Endothelial cell of hepatic sinusoid (primary cell): ENCODE measurements around the gene METRNL.
"Not testable (repeated sequence)": the region's sequence is repeated elsewhere in the genome, so short reads cannot be mapped to it uniquely, and the experiment has no call there.

ENCODE experiments used
- in situ Hi-C: cut with HindIII; loops from 2 replicates; pipeline ENCODE4 v1.10.0; 2017; ENCODE audit warnings: low sequenced_read_pairs

Gene METRNL

DNA sequence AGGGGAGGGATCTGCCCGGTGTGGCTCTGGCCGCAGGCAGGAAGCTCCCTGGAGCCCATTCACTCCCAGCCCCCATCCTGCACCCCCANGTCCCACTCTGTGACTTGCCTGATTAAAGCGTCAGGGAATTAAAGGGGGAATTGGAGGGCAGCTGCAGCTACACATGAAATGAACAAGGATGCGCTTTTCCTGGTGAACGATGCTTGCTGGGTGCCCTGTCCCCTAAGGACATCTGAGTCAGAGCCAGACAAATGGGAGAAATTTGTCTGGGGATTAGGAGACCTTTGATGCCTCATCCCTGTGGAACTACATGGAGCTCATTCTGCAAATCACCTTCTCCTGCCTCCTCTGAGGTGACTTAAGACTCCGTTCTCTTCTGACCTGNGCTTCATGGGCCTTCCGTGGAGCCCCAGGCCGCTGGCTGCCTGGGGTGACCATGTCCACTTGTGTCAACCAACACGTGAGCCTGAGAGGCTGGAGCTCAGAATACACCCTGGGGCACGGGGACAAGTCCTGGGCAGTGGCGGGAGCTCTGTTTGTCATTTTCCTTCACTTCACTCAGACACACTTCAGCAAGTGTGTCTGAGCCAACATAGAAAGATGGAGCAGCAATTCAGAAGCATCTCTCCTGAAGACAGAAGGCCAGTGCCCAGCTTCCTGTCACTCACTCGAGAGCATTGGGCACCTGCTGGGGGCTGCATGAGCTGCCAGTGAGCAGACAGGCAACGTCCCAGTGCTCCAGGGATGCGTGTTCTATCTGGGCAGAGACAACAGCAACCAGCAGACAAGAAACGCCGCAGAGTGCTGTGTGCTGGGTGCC is 54.1 kb downstream of the METRNL start:
- in situ Hi-C loops, result no loop called here

DNA sequence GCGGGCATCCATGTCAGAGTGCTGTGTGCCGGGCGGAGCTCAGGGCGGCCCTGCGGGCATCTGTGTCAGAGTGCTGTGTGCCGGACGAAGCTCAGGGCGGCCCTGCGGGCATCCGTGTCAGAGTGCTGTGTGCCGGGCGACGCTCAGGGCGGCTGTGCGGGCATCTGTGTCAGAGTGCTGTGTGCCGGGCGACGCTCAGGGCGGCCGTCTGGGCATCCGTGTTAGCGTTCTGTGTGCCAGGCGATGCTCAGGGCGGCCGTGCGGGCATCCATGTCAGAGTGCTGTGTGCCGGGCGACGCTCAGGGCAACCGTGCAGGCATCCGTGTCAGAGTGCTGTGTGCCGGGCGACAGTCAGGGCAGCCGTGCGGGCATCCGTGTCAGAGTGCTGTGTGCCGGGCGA is 55.0 kb downstream of the METRNL start:
- in situ Hi-C loops, result not testable (repeated sequence)

DNA sequence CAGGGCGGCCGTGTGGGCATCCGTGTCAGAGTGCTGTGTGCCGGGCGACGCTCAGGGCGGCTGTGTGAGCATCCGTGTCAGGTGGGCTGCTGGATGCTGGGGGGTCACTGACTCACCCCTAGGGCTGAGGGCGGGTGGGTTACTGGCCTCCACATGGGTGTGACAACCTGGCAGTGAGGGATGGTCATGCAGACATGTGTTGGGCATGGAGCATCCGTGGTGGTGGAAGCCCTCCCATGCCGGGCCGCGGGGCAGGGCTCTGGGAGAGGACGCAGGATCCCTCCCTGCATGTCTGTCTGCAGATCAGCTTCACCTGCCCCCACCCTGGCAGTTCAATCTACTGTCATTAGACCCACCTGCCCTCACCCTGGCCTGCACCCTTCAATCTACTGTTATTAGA is 56.3 kb downstream of the METRNL start:
- in situ Hi-C loops, result no loop called here

DNA sequence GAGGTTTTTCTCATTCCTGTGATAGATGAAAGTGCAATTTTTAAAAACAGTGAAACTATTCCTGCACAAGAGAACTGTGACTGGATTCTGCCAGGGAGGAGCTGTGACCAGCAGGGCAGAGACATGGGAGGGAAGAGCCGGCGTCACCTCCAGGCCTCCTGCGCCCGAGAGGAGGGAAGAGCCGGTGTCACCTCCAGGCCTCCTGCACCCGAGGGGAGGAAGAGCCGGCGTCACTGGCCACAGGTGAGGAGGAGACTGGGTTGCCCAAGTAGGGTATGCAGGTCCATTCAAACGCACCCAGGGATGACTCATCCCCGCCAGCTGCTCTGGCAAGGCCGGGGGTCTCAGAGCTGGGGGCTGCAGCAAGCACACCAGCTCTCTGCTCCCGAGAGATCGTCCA is 56.7 kb downstream of the METRNL start:
- in situ Hi-C loops, result no loop called here

DNA sequence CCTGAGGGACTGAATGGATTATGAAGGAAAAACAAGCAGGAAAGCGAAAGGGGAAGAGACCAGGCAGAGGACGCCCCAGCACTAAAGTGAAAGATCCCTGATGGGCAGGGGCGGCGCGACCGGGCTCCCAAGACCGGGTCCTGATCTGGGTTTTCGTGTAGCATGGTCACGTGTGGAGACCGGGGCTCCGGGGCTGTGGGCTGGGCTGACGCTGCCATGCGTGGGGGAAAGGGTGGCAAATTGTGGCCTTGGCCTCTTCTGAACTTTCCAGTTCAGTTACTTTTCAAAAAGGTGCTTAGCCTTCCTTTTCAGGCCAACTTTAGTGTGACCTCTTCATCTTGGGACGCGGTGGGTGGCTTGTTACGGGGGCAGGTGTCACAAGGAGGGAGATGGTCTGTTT is 57.5 kb downstream of the METRNL start:
- in situ Hi-C loops, result no loop called here

DNA sequence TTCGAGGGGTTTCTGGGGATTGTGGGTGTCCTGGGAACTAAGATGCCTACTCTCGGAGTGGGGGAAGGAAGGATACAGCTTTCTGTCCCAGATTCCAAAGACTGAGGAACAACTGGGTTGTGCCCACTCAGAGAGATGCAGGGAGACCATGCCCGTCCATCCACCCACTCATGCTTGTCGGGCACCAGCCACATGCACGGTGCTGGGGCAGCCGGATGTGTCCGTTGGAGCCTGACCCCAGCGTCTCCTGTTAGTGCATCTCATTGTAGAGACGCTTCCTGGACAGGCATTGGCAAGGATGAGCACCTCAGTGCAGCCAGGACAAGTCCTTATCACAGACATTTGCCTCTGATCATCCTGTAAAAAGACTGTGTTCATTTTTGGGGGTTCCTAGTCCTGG is 58.1 kb downstream of the METRNL start:
- in situ Hi-C loops, result no loop called here

DNA sequence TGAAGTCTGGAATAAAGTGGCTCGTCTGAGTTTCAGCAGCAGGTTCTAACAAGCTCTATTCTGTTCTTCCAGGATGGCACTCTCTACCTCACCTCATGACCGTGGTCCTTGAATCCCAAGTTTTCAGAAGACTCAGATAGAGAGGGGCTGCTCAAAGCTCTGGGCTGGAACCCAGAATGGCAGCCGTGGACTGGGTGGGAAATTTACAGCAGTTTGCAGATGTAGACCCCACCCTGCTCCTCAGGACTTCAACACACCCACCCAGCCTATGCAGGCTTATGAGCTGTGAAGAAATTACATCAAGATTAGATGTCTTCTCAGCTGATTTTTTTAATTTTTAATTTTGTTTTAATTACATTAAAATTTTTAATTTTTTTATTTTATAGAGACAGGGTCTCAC is 59.4 kb downstream of the METRNL start:
- in situ Hi-C loops, result no loop called here

DNA sequence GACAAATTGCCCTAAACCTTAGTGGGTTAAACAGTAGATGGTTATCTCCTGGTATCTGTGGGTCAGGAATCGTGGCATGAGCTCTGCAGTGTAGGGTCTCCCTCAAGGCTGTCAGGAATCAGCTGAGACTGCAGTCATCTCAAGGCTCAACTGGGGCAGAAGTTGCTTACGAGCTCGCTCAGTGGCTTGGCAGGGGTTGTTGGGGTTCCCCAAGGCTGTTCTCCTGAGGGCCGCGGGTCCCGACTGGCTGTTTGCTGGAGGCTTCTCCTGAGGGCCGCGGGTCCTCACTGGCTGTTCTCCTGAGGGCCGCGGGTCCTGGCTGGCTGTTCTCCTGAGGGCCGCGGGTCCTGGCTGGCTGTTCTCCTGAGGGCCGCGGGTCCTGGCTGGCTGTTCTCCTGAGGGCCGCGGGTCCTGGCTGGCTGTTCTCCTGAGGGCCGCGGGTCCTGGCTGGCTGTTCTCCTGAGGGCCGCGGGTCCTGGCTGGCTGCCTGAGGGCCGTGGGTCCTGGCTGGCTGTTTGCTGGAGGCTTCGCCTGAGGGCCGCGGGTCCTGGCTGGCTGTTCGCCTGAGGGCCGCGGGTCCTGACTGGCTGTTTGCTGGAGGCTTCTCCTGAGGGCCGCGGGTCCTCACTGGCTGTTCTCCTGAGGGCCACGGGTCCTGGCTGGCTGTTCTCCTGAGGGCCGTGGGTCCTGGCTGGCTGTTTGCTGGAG is 60.3 kb downstream of the METRNL start:
- in situ Hi-C loops, result not testable (repeated sequence)

DNA sequence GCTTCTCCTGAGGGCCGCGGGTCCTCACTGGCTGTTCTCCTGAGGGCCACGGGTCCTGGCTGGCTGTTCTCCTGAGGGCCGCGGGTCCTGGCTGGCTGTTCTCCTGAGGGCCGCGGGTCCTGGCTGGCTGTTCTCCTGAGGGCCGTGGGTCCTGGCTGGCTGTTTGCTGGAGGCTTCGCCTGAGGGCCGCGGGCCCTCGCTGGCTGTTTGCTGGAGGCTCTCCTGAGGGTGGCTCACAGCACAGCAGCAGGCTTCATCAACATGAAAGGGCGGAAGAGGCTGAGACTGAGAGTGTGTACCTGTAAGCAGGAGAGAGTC is 60.8 kb downstream of the METRNL start:
- in situ Hi-C loops, result not testable (repeated sequence)

DNA sequence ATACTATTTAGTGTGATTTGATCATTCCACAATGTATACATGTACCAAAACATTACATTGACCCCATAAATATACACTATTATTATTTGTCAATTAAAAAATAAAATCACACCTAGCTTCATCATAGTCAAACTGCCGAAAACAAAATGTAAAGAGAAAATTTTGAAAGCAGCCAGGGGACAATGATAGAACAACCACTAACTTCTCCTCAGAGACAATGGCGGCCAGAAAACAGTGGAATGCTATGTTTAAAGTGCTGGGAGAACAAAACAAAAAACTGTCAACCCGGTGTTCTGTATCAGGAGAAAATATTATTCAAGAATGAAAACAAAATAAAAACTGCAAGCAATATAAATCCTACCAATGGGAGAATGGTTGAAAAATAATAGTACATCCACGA is 63.2 kb downstream of the METRNL start:
- in situ Hi-C loops, result no loop called here

DNA sequence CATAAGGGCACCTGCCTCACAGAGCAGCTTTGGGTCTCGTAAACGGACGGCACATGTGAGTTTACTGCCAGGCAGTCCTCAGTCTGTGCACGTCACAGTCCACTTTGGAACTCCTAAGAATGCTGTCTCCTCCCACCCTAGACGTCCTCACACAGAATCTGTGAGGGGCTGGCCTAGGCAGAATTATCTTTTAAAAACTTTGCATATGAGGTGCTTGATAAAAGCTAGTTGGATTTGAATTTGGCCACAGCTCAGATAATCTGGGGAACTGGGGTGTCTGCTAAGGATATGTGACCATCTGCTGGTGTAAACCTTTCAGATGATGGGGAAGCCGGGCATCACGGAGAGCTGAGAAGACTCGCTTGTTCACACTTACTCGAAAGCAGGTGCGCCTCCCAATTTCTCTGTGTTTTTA is 64.4 kb downstream of the METRNL start:
- in situ Hi-C loops, result no loop called here
